Peyer's patch (tissue), 4 donors: ENCODE data around the gene PPM1G.

Source experiments
- CTCF ChIP-seq, 6 experiments: fragments of 450-650 bp in 4 of 6; fragments of 200-600 bp in 2 of 6; sonication (generic) in 1 of 6; IDR thresholded peaks; one replicate each; pipeline ENCODE4 v1.5.1; 2017 to 2019; ENCODE audit warnings: antibody characterized with exemption in 6 of 6, mild to moderate bottlenecking in 3 of 6, moderate library complexity in 1 of 6
- POLR2A ChIP-seq, 2 donors: fragments of 450-650 bp; IDR thresholded peaks; one replicate each; pipeline ENCODE4 v1.5.1; 2017; ENCODE audit warnings: antibody characterized with exemption in 2 of 2, mild to moderate bottlenecking in 2 of 2, moderate library complexity in 2 of 2

GRCh38 chr2:27379383-27379835 is 30.0 kb downstream of the PPM1G start:
- TF ChIP-seq CTCF (IDR thresholded peaks at IDR 0.05) (no peak), POLR2A (IDR thresholded peaks at IDR 0.05) (no peak)
